ENCODE measurements around the gene MBTPS1.

Gene MBTPS1

GRCh38 chr16:84036131-84036530 lies 80.6 kb downstream of the MBTPS1 start:
- Histone ChIP-seq H3K4me3 (ENCODE audit: low read length) (no peak overlapping the region), H3K9me3 (ENCODE audit: insufficient read depth, low read length) (no peaks in the 10 kb centered on the region), H3K27ac (ENCODE audit: low read length) (no peak overlapping the region), H3K9ac (ENCODE audit: low read length) (no peak overlapping the region), H2AFZ (ENCODE audit: low read depth, low read length) (no peak overlapping the region), H3K4me2 (ENCODE audit: low read length) (no peak overlapping the region), H3K4me1 (ENCODE audit: low read length) (no peaks in the 10 kb centered on the region), H3K36me3 (replicated peaks; ENCODE audit: low read depth, low read length) (no peaks in the 10 kb centered on the region), H4K20me1 (ENCODE audit: insufficient read depth, low read length) (no peaks in the 10 kb centered on the region), H3K79me2 (ENCODE audit: low read length) (no peaks in the 10 kb centered on the region), H3K27me3 (ENCODE audit: low read depth, low read length) (peaks cover 10% of the 10 kb centered on the region; the same call in 1 of the 2 replicates)
- TF ChIP-seq EZH2phosphoT487 (IDR thresholded peaks at IDR 0.05; ENCODE audit: low read depth), result no peak
- TF ChIP-seq CTCF (IDR thresholded peaks at IDR 0.05; ENCODE audit: low read depth, low read length), result no peak

GRCh38 chr16:84034516-84034915 lies 82.2 kb downstream of the MBTPS1 start:
- Histone ChIP-seq H3K4me2 (ENCODE audit: low read length) (no peak overlapping the region), H2AFZ (ENCODE audit: low read depth, low read length) (no peak overlapping the region), H4K20me1 (ENCODE audit: insufficient read depth, low read length) (no peaks in the 10 kb centered on the region), H3K27me3 (ENCODE audit: low read depth, low read length) (peaks cover 20% of the 10 kb centered on the region), H3K9me3 (ENCODE audit: insufficient read depth, low read length) (no peaks in the 10 kb centered on the region), H3K27ac (ENCODE audit: low read length) (no peak overlapping the region), H3K79me2 (ENCODE audit: low read length) (no peaks in the 10 kb centered on the region), H3K36me3 (replicated peaks; ENCODE audit: low read depth, low read length) (no peaks in the 10 kb centered on the region), H3K9ac (ENCODE audit: low read length) (no peak overlapping the region), H3K4me1 (ENCODE audit: low read length) (no peaks in the 10 kb centered on the region), H3K4me3 (ENCODE audit: low read length) (no peak overlapping the region)
- TF ChIP-seq CTCF (IDR thresholded peaks at IDR 0.05; ENCODE audit: low read depth, low read length) (no peak), EZH2phosphoT487 (IDR thresholded peaks at IDR 0.05; ENCODE audit: low read depth) (no peak)

GRCh38 chr16:84033251-84034195 lies 83.2 kb downstream of the MBTPS1 start:
- Histone ChIP-seq H3K27me3 (ENCODE audit: low read depth, low read length) (peaks cover 27% of the 10 kb centered on the region), H3K4me2 (ENCODE audit: low read length) (no peak overlapping the region)
- TF ChIP-seq CTCF (IDR thresholded peaks at IDR 0.05; ENCODE audit: low read depth, low read length), result no peak
- no peak for TF ChIP-seq EZH2phosphoT487 (IDR thresholded peaks at IDR 0.05; ENCODE audit: low read depth)

GRCh38 chr16:84032458-84033178 lies 84.1 kb downstream of the MBTPS1 start:
- Histone ChIP-seq H3K79me2 (ENCODE audit: low read length) (no peaks in the 10 kb centered on the region), H3K4me2 (ENCODE audit: low read length) (no peak overlapping the region), H2AFZ (ENCODE audit: low read depth, low read length) (no peak overlapping the region), H4K20me1 (ENCODE audit: insufficient read depth, low read length) (no peaks in the 10 kb centered on the region), H3K27me3 (ENCODE audit: low read depth, low read length) (peaks cover 27% of the 10 kb centered on the region), H3K36me3 (replicated peaks; ENCODE audit: low read depth, low read length) (no peaks in the 10 kb centered on the region), H3K4me1 (ENCODE audit: low read length) (no peaks in the 10 kb centered on the region), H3K4me3 (ENCODE audit: low read length) (no peak overlapping the region), H3K9ac (ENCODE audit: low read length) (no peak overlapping the region), H3K27ac (ENCODE audit: low read length) (no peak overlapping the region), H3K9me3 (ENCODE audit: insufficient read depth, low read length) (no peaks in the 10 kb centered on the region)
- no peak for TF ChIP-seq EZH2phosphoT487 (IDR thresholded peaks at IDR 0.05; ENCODE audit: low read depth)
- TF ChIP-seq CTCF (IDR thresholded peaks at IDR 0.05; ENCODE audit: low read depth, low read length), result no peak

More at GRCh38 chr16:84033251-84034195, 83.2 kb downstream of the MBTPS1 start:
- Histone ChIP-seq H3K27ac (ENCODE audit: low read length) (no peak overlapping the region), H4K20me1 (ENCODE audit: insufficient read depth, low read length) (no peaks in the 10 kb centered on the region), H2AFZ (ENCODE audit: low read depth, low read length) (no peak overlapping the region), H3K4me1 (ENCODE audit: low read length) (no peaks in the 10 kb centered on the region), H3K79me2 (ENCODE audit: low read length) (no peaks in the 10 kb centered on the region), H3K4me3 (ENCODE audit: low read length) (no peak overlapping the region), H3K36me3 (replicated peaks; ENCODE audit: low read depth, low read length) (no peaks in the 10 kb centered on the region), H3K9ac (ENCODE audit: low read length) (no peak overlapping the region), H3K9me3 (ENCODE audit: insufficient read depth, low read length) (no peaks in the 10 kb centered on the region)
